Endothelial cell of umbilical vein (primary cell): Measurements from ENCODE around the gene FBXO7.
A peak's percentile ranks its signal among the peaks of the same experiment; 100 is the strongest.

Source experiments
- EZH2 ChIP-seq: IDR thresholded peaks from 2 replicates; pipeline ENCODE4 v1.6.1; 2012; ENCODE audit warnings: borderline replicate concordance, low read depth, mild to moderate bottlenecking, moderate library complexity, low read length, inconsistent platforms; ENCODE audit not compliant: severe bottlenecking
- GATA2 ChIP-seq: IDR thresholded peaks from 2 replicates; pipeline ENCODE4 v1.7.0; 2011; ENCODE audit warnings: low read depth, mild to moderate bottlenecking, moderate library complexity, mixed read lengths, low read length; ENCODE audit not compliant: insufficient read length, insufficient read depth
- POLR2A ChIP-seq: IDR thresholded peaks from 2 replicates; pipeline ENCODE4 v1.6.1; 2012; ENCODE audit warnings: low read depth, mild to moderate bottlenecking, control low read depth, low read length
- POLR2AphosphoS5 ChIP-seq: IDR thresholded peaks from 2 replicates; pipeline ENCODE4 v1.6.1; 2012; ENCODE audit warnings: low read depth, mild to moderate bottlenecking, control low read depth, low read length, moderate library complexity; ENCODE audit not compliant: insufficient read depth
- TF ChIP-seq, protein P1 (sequence below), 2 donors: IDR thresholded peaks; 1 replicate in 1 of 2; 2 replicates in 1 of 2; pipeline ENCODE4 v1.5.1; 2011; ENCODE audit warnings: low read length in 2 of 2, mild to moderate bottlenecking in 2 of 2, moderate library complexity in 2 of 2, control low read depth in 1 of 2, inconsistent platforms in 1 of 2, low read depth in 1 of 2; ENCODE audit not compliant: insufficient read depth in 1 of 2; ENCODE audit errors: extremely low read depth in 1 of 2
- TF ChIP-seq, protein P2 (sequence below): IDR thresholded peaks from 2 replicates; pipeline ENCODE4 v1.6.1; 2011; ENCODE audit not compliant: insufficient read depth, insufficient read length

DNA sequence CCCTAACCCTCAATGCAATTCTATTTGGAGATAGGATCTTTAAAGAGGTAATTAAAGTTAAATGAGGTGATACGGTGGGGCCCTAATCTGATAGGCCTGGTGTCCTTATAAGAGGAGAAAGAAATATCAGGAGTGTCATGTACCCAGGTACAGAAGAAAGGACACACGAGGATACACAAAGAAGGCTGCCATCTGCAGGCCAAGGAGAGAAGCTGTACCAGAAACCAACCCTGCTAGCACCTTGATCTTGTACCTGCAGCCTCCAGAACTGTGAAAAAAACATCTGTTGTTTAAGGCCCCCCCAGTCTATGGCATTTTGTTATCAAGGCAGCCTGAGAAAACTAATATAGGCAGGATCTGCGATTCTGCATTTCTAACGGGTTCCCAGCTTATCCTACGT, 44.2 kb downstream of the FBXO7 start:
- TF ChIP-seq, protein P1, sequence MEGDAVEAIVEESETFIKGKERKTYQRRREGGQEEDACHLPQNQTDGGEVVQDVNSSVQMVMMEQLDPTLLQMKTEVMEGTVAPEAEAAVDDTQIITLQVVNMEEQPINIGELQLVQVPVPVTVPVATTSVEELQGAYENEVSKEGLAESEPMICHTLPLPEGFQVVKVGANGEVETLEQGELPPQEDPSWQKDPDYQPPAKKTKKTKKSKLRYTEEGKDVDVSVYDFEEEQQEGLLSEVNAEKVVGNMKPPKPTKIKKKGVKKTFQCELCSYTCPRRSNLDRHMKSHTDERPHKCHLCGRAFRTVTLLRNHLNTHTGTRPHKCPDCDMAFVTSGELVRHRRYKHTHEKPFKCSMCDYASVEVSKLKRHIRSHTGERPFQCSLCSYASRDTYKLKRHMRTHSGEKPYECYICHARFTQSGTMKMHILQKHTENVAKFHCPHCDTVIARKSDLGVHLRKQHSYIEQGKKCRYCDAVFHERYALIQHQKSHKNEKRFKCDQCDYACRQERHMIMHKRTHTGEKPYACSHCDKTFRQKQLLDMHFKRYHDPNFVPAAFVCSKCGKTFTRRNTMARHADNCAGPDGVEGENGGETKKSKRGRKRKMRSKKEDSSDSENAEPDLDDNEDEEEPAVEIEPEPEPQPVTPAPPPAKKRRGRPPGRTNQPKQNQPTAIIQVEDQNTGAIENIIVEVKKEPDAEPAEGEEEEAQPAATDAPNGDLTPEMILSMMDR (IDR thresholded peaks at IDR 0.05; ENCODE audit: extremely low read depth in 1 of 2, insufficient read depth in 1 of 2, low read depth in 1 of 2, low read length in 2 of 2) = peak in 1 of 2 donors; percentile 16
- TF ChIP-seq EZH2 = no peak
- TF ChIP-seq POLR2AphosphoS5 = no peak
- TF ChIP-seq, protein P2, sequence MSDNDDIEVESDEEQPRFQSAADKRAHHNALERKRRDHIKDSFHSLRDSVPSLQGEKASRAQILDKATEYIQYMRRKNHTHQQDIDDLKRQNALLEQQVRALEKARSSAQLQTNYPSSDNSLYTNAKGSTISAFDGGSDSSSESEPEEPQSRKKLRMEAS = no peak
- TF ChIP-seq GATA2 = no peak
- no peak for TF ChIP-seq POLR2A
